OCI-LY7 (cell line): ENCODE data around the gene JCHAIN.

Experiments used
- CTCF ChIP-seq: fragments of 200-600 bp; sonication (generic); conservative IDR thresholded peaks from 2 replicates; pipeline ENCODE4 v1.5.1; 2014; ENCODE audit warnings: mild to moderate bottlenecking, antibody characterized with exemption, low read length, moderate library complexity, mixed read lengths
- EZH2phosphoT487 ChIP-seq: fragments of 200-600 bp; sonication (generic); IDR thresholded peaks from 2 replicates; pipeline ENCODE4 v1.6.1; 2018; ENCODE audit warnings: low read depth, borderline replicate concordance, mild to moderate bottlenecking, mixed run types, antibody characterized with exemption, low read length, moderate library complexity, mixed read lengths

- TF ChIP-seq CTCF = no peak
- TF ChIP-seq EZH2phosphoT487 = no peak
These were observed 58.9 kb downstream of the JCHAIN start for GRCh38 chr4:70607334-70607853.
